Epidermal melanocyte (primary cell): ENCODE results near the gene B3GALT2.

Experiments
- DNase-seq: peaks from one replicate; pipeline ENCODE4 v3.0.0; 2011; ENCODE audit warnings: low spot score; ENCODE audit not compliant: insufficient read length

The B3GALT2 gene

DNA sequence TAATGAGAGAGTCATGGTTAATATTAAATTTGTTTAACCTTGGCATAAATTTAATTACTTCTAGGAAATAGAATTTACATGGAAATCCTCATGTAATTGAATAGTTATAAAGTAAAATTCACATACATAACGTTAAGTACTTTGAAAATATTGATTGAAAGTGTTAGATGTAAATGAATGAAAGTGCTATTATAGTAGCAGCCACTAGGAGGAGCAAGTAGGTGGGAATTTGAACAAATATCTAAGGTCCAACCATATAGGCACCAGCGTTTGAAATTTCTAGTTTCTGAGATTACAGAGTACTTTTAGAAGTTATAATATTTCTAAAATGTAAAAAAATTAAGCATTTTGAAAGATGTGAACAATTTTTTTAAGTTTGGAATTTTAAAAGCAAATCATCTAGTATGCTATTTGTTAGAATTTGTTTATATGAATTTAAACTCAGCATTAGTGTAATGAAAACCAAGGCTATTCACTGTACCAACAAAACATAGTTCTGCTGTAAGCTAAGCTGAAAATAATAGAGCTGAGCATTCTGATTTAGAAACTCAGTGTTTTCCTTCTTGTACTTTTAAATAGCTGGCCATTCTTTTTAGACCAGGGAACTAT is 3.3 kb downstream of the B3GALT2 start:
- no peak for DNase-seq

- DNase-seq: no peak
Observed at GRCh38 chr1:193181985-193182384, 4.4 kb downstream of the B3GALT2 start.

DNA sequence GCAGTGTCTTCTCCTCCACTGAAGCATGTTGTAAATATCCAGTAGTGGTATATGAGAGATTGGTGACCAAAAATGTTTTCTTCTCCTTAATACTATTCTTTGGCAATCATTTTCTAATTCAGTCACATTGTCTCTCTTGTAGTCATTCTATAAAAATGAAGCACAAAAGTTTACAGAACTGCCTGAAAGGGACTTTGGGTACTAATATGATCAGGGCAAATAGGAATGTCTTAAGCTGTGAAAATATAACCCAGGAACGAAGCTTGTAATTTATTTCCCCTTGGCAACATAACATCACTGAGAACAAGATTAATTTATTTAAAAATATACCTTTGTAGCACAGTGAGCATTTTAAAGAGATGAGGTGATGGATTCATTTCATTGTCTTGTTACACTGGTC is 4.9 kb downstream of the B3GALT2 start:
- no peak for DNase-seq

GRCh38 chr1:193179094-193179493 is 7.3 kb downstream of the B3GALT2 start:
- DNase-seq: no peak

- no peak for DNase-seq
Observed at GRCh38 chr1:193176788-193177187, 9.6 kb downstream of the B3GALT2 start.

- DNase-seq: no peak
Observed at GRCh38 chr1:193176113-193176512, 10.3 kb downstream of the B3GALT2 start.

GRCh38 chr1:193157360-193157759 is 29.1 kb downstream of the B3GALT2 start:
- DNase-seq: no peak

DNA sequence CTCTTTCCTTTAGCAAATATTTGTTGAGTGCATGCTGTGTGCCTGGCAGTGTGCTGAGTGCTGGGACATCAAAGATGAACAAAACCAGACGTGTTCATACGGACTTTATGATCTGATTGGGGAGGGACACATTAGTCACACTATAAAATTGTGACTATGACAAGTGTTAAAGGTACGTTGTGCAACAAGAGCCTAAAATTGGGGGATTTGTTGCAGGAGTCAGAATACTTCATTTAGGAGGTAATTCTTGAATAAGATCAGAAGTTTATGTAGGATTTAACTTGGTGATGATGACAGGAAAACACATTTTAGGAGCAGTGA is 29.6 kb downstream of the B3GALT2 start:
- no peak for DNase-seq

DNA sequence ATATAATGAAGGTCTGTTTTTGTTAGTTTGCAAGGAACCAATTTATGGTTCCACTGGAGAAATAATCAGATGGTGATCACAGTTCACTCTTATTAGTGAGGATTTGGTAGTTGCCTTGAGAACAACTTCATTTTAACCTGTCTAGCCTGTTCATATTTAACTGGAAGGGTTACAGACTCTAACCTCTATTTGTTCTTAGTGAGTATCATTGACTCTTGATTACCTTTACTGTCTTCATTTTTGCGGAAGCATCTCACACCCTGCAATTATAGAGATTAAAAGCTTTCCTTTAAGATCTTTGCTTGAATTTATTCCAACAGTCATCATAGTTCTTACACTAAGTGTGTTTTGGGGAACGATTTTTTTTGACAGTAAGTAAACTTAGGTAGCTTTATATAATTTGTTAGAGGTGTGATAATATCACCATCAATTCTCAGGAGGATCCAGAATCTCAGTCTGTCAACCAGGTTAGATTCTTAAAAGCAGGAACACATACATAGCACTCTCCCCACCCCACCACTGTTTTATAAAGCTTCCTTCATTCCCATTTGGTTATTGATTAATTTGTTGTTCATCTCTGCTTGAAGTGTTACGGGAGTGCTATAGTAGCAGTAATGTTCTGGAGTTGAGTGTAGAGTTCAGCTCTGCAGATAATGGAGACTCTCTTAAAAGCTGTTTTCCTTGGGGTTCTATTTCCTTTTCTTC is 30.1 kb downstream of the B3GALT2 start:
- DNase-seq: no peak

DNA sequence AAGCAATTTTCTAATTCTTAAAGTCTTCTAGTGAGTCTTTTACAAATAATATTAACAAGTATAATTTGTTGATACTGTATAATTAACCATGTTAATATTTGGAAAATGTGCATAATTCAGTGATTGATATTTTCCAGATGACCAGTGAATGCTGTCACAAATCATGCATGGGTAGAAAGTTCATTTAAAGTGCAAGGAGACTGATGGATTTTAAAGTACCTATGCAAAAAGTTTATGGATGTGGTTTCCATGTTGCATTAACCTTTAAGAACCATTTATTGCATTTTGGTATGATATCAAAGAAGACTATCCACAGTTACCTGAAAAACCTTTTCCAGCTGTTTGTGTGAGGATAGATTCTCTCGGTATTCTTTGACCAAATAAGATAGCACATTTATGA is 41.4 kb downstream of the B3GALT2 start:
- no peak for DNase-seq

GRCh38 chr1:193144361-193144938 is 42.0 kb downstream of the B3GALT2 start:
- no peak for DNase-seq

DNA sequence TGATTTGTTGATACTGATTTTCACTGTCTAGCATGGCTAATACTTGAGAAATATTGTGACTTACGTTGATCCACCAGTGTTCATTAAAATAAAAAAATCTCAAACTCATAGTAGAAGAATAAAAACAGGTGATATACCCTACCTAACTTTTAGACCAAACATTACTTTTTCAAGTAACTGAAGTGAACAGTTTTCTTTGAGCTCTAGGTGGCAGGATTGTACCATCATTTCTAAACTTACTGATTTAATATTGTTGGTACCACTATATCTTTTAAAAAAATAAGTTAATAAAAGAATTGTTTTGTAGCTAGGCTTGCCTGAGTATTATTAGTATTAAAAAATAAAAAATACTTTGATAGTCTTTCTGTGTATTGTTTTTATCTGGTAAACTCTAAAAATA is 43.1 kb downstream of the B3GALT2 start:
- no peak for DNase-seq

- no peak for DNase-seq
Observed at GRCh38 chr1:193142409-193142808, 44.0 kb downstream of the B3GALT2 start.

- DNase-seq: no peak
Observed at GRCh38 chr1:193141804-193142203, 44.6 kb downstream of the B3GALT2 start.

- no peak for DNase-seq
Observed at GRCh38 chr1:193140254-193140653, 46.2 kb downstream of the B3GALT2 start.

GRCh38 chr1:193131266-193131860 is 55.0 kb downstream of the B3GALT2 start:
- DNase-seq: no peak
